SK-MEL-5 (cell line): Measurements from ENCODE around the gene GRIN1. TPM values are rescaled to one million over a fixed set of nuclear protein-coding genes. Genes with fewer than 3 reads are reported as not detected.

Experiments used
- DNase-seq: peaks from one replicate; pipeline ENCODE4 v3.0.0-alpha.2; 2016; ENCODE audit warnings: low read depth, low spot score
- in situ Hi-C: cut with HindIII; loops from 2 replicates; pipeline ENCODE4 v1.10.0; 2016; ENCODE audit warnings: low sequenced_read_pairs, high pct_unique_total_duplicates, low pct_unique_long_range_greater_than_20kb
- total RNA-seq: library from RNA; depleted of rRNA; stranded (reverse); fragments of >200 nt; shearing (Covaris generic); gene quantifications from 2 replicates; pipeline ENCODE4 v1.2.3, GENCODE V29; 2014

The GRIN1 gene
- total RNA-seq, 1 experiment from 2014 or later, result 0.05 TPM

DNA sequence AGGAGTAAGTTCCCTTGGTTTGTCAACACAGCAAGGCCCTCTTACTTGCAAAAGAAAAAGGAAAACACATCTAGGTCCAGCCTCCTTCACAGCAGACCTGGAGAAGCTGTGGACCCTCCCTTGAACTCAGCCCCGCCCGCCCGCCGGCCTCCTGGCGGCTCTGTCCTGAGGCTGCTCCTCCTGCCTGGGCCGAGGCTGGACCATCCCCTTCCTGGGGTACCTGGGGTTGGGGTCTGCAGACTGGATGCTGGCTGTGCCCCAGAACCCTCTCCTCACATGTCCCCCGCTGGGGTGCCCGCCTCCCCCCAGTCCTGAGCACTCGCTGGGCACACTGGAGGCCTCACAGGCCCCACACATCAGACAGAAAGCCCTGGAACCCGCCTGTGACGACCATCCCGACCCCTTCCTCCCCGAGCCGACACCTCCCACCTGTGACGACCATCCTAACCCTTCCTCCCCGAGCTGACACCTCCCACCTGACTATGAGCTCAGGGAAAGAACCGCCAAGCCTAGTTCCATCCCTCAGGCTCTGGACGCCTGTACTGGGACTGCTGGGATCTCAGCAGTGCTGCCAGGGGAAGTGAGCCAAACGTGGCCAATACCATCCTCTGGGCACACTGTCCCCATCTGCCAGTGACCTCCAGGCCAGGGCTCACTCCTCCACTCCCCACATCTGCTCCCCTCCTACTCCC lies 40.1 kb downstream of the GRIN1 start:
- in situ Hi-C loops, result no loop called here
- DNase-seq, result no peak

DNA sequence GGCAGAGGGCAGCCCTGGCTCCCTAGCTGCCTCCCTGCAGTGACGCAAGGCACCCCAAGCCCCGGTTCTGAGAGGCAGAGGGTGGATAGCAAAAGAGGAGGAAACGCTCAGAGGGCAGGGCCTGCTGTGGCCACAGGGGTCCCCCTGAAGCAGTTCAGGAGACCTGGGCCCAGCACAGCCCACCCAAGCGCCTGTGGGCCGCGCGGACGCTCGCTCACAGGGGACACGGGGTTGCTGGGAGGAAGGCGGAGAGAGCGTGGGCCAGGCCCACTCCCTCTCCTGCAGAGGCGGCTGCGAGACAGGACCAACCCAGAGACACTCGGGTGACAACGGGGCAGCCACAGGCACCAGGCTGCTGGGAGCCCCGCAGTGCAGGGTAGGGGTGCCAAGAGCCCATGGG lies 40.8 kb downstream of the GRIN1 start:
- no peak for DNase-seq
- in situ Hi-C loops, result no loop called here

DNA sequence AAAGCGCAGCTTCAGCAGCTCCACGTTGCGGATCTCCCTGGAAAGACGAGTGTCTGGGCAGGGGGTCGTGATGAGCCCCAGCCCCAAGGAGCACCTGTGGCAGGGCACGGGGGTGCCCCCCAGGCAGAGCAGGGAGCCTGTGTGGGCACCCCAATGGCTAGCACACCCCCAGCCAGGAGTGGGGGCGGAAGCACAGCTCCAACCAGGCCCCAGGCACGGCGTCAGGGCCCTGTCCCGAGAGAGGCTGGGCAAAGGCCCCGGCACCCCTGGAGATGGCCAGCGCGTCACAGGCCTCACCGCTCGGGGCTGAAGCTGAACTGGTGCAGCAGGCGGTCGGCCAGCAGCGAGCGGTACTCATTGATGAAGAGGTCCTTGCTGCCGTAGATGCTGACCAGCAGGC lies 41.5 kb downstream of the GRIN1 start:
- in situ Hi-C loops, result no loop called here
- no peak for DNase-seq

DNA sequence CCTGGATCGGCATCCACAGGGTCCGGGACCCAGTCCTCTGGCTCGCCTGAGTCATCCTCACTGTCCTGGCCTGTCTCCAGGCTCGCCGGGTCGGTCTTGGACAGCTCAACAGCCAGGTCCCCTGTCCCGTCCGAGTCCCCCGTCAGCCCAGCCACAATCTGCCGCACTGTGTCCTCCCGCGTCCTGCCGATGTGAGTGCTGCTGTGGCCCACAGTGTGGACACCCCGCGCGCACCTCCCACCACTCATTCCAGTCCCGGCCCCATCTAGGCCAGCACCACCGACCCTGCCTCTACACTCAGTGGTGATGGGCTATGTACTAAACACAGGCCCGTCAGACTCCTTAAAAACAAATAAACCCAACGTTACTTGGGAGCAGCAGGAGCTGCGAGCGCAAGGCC lies 42.7 kb downstream of the GRIN1 start:
- in situ Hi-C loops, result no loop called here
- no peak for DNase-seq

DNA sequence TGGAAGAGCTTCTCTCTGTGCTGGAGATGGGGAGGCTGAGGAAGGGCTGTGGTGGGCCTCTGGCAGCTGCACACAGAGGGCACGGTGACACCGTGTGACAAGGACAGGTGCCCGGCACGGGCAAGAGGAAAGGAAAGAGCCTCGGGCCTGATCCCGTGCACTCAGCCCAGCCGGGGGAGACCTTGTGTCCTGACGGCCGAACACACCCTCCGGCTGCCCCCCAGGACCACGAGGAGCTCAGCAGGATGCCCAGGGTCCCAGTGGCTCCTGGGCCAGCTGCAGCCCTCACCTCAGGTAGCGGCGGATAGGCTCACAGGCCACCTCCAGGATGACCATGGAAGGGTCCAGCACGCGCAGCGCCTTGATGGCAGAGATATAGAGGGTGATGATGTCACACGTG lies 43.9 kb downstream of the GRIN1 start:
- in situ Hi-C loops, result no loop called here
- DNase-seq, result no peak

DNA sequence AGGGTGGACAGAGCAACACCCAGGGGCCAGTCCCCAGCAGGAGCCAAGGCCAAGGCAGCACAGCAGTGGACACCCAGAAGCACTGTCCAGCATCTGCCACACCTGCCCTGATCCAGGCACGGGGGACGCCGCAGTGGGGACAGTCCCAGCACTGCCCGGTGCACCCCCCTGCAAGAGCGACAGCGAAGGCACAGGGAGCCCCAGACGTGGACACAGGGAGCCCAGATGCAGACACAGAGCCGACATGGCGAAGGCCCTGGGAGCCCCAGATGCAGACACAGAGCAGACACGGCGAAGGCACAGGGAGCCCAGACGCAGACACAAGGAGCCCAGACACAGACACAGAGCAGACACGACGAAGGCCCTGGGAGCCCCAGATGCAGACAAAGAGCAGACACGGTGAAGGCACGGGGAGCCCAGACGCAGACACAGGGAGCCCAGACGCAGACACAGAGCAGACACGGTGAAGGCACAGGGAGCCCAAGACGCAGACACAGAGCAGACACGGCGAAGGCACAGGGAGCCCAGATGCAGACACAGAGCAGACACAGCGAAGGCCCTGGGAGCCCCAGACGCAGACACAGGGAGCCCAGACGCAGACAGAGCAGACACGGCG lies 45.1 kb downstream of the GRIN1 start:
- in situ Hi-C loops, result no loop called here
- no peak for DNase-seq

DNA sequence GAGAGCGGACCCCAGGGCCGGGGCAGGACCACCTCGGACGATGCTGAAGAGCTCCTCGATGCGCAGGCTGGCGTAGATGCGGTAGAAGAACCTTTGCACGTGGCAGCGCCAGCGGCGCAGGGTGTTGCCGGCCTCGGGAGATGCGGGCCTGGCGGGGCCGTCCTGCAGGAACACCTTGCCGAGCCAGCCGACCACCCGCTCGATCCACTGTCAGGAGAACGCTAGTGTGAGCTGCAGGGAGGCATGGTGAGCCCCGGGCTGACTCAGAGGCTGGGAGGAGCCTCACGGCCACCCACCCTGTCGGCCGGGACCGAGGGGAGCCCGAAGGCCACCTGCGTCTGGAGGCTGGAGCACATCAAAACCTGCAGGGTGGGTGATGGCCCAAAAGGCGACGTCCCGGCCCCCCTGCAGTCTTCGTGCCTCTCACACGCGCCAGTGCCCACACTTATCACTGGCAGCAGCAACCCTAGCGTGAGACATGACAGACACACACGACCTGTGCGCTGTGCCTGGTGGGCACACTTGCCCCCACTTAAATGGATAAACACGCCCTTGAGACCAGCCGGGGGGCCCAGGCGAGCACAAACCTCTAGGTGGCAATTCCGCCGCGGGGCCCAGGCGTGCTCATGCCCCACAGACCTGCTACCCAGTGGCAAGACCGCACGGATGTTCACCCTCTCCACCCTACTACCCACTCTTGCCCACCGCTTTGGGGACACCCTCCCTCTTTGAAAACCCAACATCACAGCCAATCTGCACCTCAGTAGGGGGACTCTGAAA lies 46.1 kb downstream of the GRIN1 start:
- DNase-seq, result no peak
- in situ Hi-C loops, result no loop called here

DNA sequence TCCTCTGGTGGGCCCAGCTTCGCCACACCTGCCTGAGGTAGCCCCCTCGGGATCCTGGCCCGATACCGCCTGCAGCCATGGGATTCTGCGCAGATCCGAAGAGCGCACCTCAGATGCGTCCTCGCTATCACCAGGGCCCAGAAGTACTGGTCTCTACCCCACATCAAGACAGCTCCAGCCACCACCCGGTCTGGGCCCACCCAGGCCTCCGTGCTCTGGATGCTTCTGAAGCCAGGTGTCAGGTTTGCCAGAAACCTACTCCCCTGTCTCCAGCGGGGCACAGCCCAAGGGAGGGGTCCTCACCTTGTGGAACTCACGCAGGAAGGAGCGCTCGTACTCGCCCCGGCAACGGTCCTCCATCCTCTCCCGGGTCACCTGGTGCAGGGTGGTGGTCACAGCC lies 47.0 kb downstream of the GRIN1 start:
- in situ Hi-C loops, result no loop called here
- no peak for DNase-seq

DNA sequence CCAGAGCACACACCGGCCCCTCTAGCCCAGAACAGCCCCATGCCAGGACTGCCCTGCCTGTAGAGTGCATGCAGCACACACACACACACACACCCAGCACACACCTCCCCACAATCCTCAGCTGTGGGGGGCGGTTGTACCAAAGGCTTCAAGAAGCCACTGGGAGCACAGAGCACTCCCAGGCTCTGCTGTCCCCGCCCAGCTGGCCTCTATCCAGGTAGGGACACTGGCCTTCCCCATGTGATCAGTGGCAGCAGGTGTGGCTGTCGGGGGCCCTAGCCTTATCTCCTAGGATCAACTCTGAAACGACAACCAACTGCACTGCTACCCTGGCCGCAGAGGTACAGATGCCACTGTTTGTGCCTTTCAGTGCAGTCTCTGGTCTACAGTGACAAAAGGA lies 47.4 kb downstream of the GRIN1 start:
- no peak for DNase-seq
- in situ Hi-C loops, result no loop called here

DNA sequence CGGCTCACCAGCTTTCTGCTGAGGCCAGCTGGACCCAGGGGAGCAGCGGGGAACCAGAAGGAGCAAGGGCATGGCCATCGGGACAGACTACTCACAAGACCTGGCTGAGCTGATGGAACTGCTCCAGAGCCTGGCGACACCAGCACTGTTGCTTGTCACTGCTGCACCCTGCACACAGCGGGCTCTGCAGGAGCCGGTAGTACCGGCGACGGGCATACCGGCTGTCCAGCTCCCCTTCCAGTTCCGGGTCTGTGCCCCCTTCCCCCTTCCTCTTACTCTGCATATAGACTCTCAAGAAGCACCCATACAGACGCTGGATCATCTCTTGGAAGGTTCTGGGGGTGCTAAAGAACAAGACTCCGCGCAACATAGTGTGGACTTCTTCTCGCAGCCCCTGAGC lies 48.4 kb downstream of the GRIN1 start:
- DNase-seq, result no peak
- in situ Hi-C loops, result no loop called here

DNA sequence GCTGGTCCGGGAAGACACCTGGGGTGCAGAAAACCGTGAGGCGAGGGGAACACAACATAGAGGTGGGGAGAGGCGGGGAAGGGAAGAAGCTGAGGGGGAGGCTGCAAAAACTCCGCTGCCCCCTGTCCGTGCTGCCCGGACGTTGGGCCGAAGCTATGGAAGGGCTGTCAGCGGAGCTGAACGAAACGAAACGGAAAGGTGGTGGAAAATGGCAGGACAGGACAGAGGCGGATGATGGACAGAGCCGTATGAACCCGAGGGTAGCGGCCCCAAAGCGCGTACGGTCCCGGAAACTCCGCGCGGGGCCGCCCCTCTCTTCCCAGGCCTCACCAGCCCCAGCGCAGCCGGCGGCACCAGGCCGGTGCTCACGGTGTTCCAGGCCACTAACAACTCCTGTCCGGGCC lies 49.1 kb downstream of the GRIN1 start:
- DNase-seq, result no peak
- in situ Hi-C loops, result no loop called here

DNA sequence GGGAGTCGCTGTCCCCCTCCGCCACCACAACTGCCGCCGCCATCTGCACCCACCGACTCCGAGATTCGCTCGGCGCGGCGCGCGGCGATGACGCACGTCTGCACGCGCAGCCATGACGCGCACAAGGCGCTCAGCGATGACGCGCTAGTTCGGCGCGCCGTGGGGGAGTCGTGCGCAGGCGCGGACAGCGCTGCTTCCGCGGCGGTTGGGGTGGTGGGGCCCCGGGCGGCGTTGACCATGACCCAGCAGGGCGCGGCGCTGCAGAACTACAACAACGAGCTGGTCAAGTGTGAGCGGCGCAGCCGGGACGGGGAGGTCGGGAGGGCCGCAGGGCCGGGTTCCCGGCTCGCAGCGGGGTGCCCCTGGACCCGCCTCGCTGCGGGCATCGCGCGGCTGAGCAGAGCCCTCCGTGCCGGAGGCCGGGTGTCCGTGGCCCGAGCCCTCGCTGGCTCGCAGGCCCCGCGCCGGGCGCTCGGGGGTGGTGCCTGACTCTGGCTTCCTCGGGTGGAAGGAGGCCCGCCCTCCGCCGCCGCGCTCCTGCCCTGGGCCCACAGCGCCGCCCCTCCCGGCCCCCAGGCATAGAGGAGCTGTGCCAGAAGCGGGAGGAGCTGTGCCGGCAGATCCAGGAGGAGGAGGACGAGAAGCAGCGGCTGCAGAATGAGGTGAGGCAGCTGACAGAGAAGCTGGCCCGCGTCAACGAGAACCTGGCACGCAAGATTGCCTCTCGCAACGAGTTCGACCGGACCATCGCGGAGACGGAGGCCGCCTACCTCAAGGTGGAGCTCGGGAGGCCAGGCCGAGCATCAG lies 49.7 kb downstream of the GRIN1 start, which contains the start of the genes ANAPC2 and SSNA1:
ANAPC2 (minus strand) TSS at position 71 of the 807 bp plus-strand sequence; CDS start at position 43, 28 bp downstream.
SSNA1 (plus strand) TSS at position 187 of the 807 bp plus-strand sequence; CDS start at position 238, 51 bp downstream.
- peak; percentile 89 for DNase-seq
- in situ Hi-C loops, result no loop called here

DNA sequence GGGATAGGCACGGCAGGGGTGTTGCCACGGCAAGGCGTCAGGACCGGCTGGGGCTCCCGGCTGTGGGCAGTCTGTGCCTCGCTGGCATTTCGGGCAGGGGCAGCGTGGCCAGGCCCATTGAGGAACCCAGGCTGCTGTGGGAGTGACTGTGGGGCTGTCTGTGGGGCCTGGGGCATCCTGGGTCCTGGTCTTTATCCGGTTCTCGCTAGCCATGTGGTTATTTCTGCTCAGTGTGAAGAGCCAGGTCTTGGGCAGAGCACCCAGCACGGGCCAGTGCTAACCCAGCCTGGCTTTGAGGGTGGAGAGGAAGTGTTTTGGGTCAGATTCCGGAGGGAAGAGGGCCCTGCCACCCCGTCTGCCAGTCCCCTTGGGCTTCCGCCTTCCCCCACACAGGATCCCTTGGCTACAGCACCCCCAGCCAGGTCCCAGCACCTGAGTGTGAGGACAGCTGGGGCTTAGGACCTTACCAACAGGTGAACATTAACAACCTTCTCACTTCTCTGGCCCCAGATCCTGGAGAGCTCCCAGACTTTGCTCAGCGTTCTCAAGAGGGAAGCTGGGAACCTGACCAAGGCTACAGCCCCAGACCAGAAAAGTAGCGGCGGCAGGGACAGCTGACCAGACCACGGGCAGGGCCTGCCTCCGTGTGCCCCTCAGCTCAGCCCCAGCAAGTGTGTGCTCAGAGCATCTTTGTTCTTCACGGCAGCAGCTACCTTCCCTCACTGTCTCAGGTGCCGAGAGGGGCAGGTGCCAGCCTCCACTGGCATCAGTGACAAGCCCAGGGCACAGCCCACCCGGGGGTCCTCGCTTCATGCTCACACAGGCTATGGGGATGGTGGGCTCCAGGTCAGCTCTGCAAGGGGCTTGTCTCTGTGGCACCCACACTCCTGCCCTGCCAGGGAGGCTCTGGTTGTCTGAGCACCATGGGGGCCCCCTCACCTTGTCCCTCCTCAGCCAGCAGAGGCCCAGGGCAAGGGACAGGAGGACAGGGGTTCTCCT lies 50.6 kb downstream of the GRIN1 start:
- in situ Hi-C loops, result no loop called here
- no peak for DNase-seq

DNA sequence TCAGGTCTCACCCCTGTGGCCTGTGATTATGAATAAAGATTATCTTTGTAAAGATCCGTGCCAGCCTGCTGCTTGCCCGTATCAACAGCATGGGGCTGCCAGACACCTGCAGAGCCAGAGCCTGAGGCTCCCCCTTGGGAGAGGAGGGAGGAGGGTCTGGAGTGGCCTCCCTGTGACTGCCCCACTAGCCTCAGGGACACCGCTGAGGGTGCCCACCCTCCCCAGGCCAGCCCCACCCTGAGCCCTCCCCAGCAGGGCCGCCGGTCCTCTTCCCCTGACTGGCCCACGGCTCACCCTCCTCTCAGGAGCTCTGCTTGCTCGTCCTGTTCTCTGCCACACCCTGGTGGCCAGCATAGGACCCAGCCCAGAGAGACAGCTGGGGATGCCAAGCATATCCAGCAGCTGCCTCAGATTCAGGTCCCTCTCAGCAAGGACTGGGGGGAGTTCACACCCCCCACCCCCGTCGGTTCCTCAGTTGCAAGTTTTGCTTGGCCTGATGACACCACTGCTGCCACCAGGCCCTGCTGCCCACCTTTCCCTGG lies 51.4 kb downstream of the GRIN1 start:
- DNase-seq, result no peak
- in situ Hi-C loops, result no loop called here

DNA sequence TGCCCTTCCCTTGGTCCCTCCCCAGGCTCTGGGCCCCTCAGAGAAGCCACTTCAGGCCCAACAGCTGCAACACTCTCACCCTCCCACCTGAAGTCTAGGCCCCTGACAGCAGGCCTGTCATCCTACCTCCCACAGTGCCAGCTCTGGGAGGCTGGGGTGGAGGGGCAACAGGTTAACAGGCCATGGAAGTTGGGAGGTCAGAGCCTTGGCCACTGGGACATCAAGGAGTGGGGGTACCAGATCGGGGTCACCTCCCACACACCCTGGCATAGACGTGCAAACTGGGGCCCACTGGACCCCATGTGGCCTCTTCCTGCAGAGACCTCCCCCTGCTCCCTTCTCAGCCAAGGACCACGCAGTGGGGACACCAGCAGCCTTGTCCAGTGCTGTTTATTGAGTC lies 52.3 kb downstream of the GRIN1 start:
- DNase-seq, result no peak
- in situ Hi-C loops, result no loop called here

DNA sequence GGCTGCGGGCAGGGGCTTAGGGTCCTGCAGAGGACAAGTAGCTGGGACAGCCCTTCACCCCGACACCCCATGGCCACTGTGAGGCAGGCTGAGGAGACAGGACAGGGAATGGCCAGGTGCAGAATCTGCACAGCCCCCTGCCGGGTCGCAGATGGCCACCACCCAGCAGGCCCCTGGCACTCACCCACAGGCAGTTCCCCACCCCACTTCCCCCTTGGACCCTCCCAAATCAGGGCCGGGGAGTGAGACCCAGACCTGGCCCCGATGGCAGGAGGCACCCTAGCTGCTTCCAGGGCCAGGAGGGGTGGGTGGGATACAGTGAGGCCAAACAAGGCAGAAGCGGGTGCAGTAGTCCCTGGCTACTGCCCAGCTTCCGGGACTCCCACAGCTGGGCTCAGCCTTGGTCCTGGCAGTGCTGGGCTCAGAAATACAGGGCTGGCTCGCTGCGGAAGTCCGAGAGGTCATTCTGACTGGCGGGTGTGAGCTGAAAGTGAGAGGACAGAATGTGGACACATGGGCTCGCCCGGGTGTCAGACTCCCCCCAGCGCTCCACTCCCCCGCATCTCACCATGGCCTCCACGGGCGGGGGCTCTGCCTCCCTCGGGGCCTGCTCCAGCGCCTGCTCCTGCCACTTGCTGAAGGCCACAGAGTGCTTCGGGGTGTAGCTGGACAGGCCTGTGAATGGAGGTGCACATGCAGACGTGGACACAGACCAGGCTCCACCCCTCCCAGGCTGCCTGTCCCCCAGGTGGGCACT lies 52.9 kb downstream of the GRIN1 start:
- no peak for DNase-seq
- in situ Hi-C loops, result no loop called here
